LHCN-M2 (cell line): ENCODE data around the gene DMRTB1. TPM values are rescaled to one million over a fixed set of nuclear protein-coding genes. Genes with fewer than 3 reads are reported as not detected.
A peak's percentile ranks its signal among the peaks of the same experiment; 100 is the strongest.

ENCODE experiments used
- DNase-seq: peaks from one replicate; pipeline ENCODE4 v3.0.0-alpha.2; 2012; ENCODE audit warnings: low read depth
- polyA plus RNA-seq: library from polyadenylated mRNA; unstranded; fragments of >200 nt; gene quantifications from one replicate; pipeline ENCODE4 v1.2.1, GENCODE V29; 2012; ENCODE audit warnings: missing spikeins
- total RNA-seq: library from RNA; depleted of rRNA; stranded (reverse); fragments of >200 nt; gene quantifications from 2 replicates; pipeline ENCODE4 v1.2.3, GENCODE V29; 2014; rRNA removed

DMRTB1 gene
- total RNA-seq: not detected in 2 replicates
- not detected for polyA plus RNA-seq

- no peak for DNase-seq
These were observed at the start of gene DMRTB1 for GRCh38 chr1:53459321-53460175. Gene DMRTB1 (plus strand): TSS chr1:53459399. CDS start chr1:53459454, 55 bp downstream.

- DNase-seq: no peak
These were observed 49.5 kb upstream of the DMRTB1 start for GRCh38 chr1:53409695-53410094.

GRCh38 chr1:53410100-53410541 lies 49.1 kb upstream of the DMRTB1 start:
- DNase-seq: no peak

- DNase-seq: no peak
These were observed 48.5 kb upstream of the DMRTB1 start for GRCh38 chr1:53410701-53411100.

- DNase-seq: no peak
These were observed 47.6 kb upstream of the DMRTB1 start for GRCh38 chr1:53411541-53412152.

GRCh38 chr1:53412285-53413174 lies 46.7 kb upstream of the DMRTB1 start:
- DNase-seq: no peak

- DNase-seq: peak; percentile 91
These were observed 45.8 kb upstream of the DMRTB1 start for GRCh38 chr1:53413175-53414001.

- DNase-seq: no peak
These were observed 44.6 kb upstream of the DMRTB1 start for GRCh38 chr1:53414632-53415031.

GRCh38 chr1:53415432-53415831 lies 43.8 kb upstream of the DMRTB1 start:
- no peak for DNase-seq

GRCh38 chr1:53416269-53416813 lies 42.9 kb upstream of the DMRTB1 start:
- DNase-seq: no peak

- no peak for DNase-seq
These were observed 42.1 kb upstream of the DMRTB1 start for GRCh38 chr1:53417074-53417511.

- no peak for DNase-seq
These were observed 40.2 kb upstream of the DMRTB1 start for GRCh38 chr1:53419034-53419433.

- peak; percentile 27 for DNase-seq
These were observed 38.9 kb upstream of the DMRTB1 start for GRCh38 chr1:53420341-53420740.

- DNase-seq: no peak
These were observed 38.0 kb upstream of the DMRTB1 start for GRCh38 chr1:53421208-53421607.

- no peak for DNase-seq
These were observed 28.9 kb upstream of the DMRTB1 start for GRCh38 chr1:53430261-53430660.

- no peak for DNase-seq
These were observed 28.4 kb upstream of the DMRTB1 start for GRCh38 chr1:53430779-53431178.

GRCh38 chr1:53431244-53431643 lies 28.0 kb upstream of the DMRTB1 start:
- DNase-seq: no peak

GRCh38 chr1:53431805-53432565 lies 27.2 kb upstream of the DMRTB1 start:
- DNase-seq: no peak

- no peak for DNase-seq
These were observed 26.6 kb upstream of the DMRTB1 start for GRCh38 chr1:53432611-53433010.
